Measurements from ENCODE around the gene RPS21.

GRCh38 chr20:62389601-62390087 is 2.7 kb downstream of the RPS21 start:
- no peak for TF ChIP-seq POLR2A (IDR thresholded peaks at IDR 0.05)
- no peak for TF ChIP-seq CTCF (IDR thresholded peaks at IDR 0.05)
- no peak for TF ChIP-seq POLR2AphosphoS5 (IDR thresholded peaks at IDR 0.05)
- TF ChIP-seq EP300 (IDR thresholded peaks at IDR 0.05), result no peak

All from sigmoid colon (tissue), 4 donors.